H9 (cell line): ENCODE results near the gene WDFY1. TPM values are rescaled to one million over a fixed set of nuclear protein-coding genes. Genes with fewer than 3 reads are reported as not detected.
A peak's percentile ranks its signal among the peaks of the same experiment; 100 is the strongest.

ENCODE experiments used
- DNase-seq: peaks from one replicate; pipeline ENCODE4 v3.0.0-alpha.2; 2017
- H2AFZ ChIP-seq: one replicate; pipeline ENCODE4 v1.6.1; 2013; ENCODE audit warnings: mild to moderate bottlenecking, low read length, control low read depth, moderate library complexity
- H2AK5ac ChIP-seq: 2 replicates; pipeline ENCODE4 v1.6.1; 2013; ENCODE audit warnings: low read length, control low read depth, mixed read lengths; ENCODE audit not compliant: insufficient read length
- H2BK120ac ChIP-seq: one replicate; pipeline ENCODE4 v1.6.1; 2013; ENCODE audit warnings: low read depth, mild to moderate bottlenecking, low read length, control low read depth, inconsistent platforms; ENCODE audit not compliant: poor library complexity, severe bottlenecking
- H2BK12ac ChIP-seq: 2 replicates; pipeline ENCODE4 v1.6.1; 2013; ENCODE audit warnings: low read length, control low read depth, mixed read lengths, low read depth; ENCODE audit not compliant: insufficient read length
- H2BK15ac ChIP-seq: 2 replicates; pipeline ENCODE4 v1.6.1; 2013; ENCODE audit warnings: low read depth, low read length, control low read depth
- H2BK20ac ChIP-seq: one replicate; pipeline ENCODE4 v1.6.1; 2013; ENCODE audit warnings: low read depth, mild to moderate bottlenecking, low read length, control low read depth, inconsistent platforms; ENCODE audit not compliant: poor library complexity, severe bottlenecking
- H2BK5ac ChIP-seq: 2 replicates; pipeline ENCODE4 v1.6.1; 2013; ENCODE audit warnings: low read length, control low read depth, mixed read lengths; ENCODE audit not compliant: insufficient read length
- H3K14ac ChIP-seq: 2 replicates; pipeline ENCODE4 v1.6.1; 2013; ENCODE audit warnings: low read length, control low read depth; ENCODE audit not compliant: insufficient read depth
- H3K18ac ChIP-seq: 2 replicates; pipeline ENCODE4 v1.6.1; 2013; ENCODE audit warnings: low read depth, mild to moderate bottlenecking, mixed read lengths, low read length, control low read depth; ENCODE audit not compliant: insufficient read length
- H3K23ac ChIP-seq: 2 replicates; pipeline ENCODE4 v1.6.1; 2013; ENCODE audit warnings: low read length, control low read depth, mixed read lengths, low read depth; ENCODE audit not compliant: insufficient read length
- H3K23me2 ChIP-seq: 2 replicates; pipeline ENCODE4 v1.6.1; 2013; ENCODE audit warnings: low read depth, mild to moderate bottlenecking, mixed read lengths, low read length, control low read depth; ENCODE audit not compliant: insufficient read length, poor library complexity, severe bottlenecking
- H3K27ac ChIP-seq: 2 replicates; pipeline ENCODE4 v1.5.1; 2013; ENCODE audit warnings: low read length, control low read depth, mixed read lengths, low read depth; ENCODE audit not compliant: insufficient read length
- H3K27me3 ChIP-seq: 2 replicates; pipeline ENCODE4 v1.6.1; 2013; ENCODE audit warnings: low read length, control low read depth, inconsistent platforms; ENCODE audit not compliant: insufficient read depth
- H3K4ac ChIP-seq: 2 replicates; pipeline ENCODE4 v1.6.1; 2013; ENCODE audit warnings: low read depth, mild to moderate bottlenecking, control low read depth, inconsistent platforms, low read length, moderate library complexity
- H3K4me1 ChIP-seq: 2 replicates; pipeline ENCODE4 v1.6.1; 2013; ENCODE audit warnings: low read length, control low read depth, inconsistent platforms; ENCODE audit not compliant: insufficient read depth
- H3K4me2 ChIP-seq: 2 replicates; pipeline ENCODE4 v1.6.1; 2013; ENCODE audit warnings: low read length, control low read depth, mixed read lengths; ENCODE audit not compliant: insufficient read length, insufficient read depth
- H3K56ac ChIP-seq: 2 replicates; pipeline ENCODE4 v1.6.1; 2013; ENCODE audit warnings: low read depth, mild to moderate bottlenecking, mixed read lengths, low read length, control low read depth; ENCODE audit not compliant: insufficient read length
- H3K79me1 ChIP-seq: 2 replicates; pipeline ENCODE4 v1.6.1; 2013; ENCODE audit warnings: low read depth, mild to moderate bottlenecking, moderate library complexity, low read length, control low read depth, inconsistent platforms; ENCODE audit not compliant: insufficient read depth, poor library complexity, severe bottlenecking
- H3K79me2 ChIP-seq: 2 replicates; pipeline ENCODE4 v1.6.1; 2013; ENCODE audit warnings: low read length, control low read depth, inconsistent platforms; ENCODE audit not compliant: insufficient read depth
- H3K9ac ChIP-seq: 2 replicates; pipeline ENCODE4 v1.6.1; 2013; ENCODE audit warnings: low read length, control low read depth, mixed read lengths; ENCODE audit not compliant: insufficient read length; ENCODE audit errors: extremely low read depth
- H3K9me3 ChIP-seq: one replicate; pipeline ENCODE4 v1.6.1; 2013; ENCODE audit warnings: low read depth, low read length, inconsistent platforms; ENCODE audit not compliant: control insufficient read depth
- H3T11ph ChIP-seq: one replicate; pipeline ENCODE4 v1.6.1; 2013; ENCODE audit warnings: mild to moderate bottlenecking, low read length, control low read depth, inconsistent platforms
- H4K20me1 ChIP-seq: one replicate; pipeline ENCODE4 v1.6.1; 2013; ENCODE audit not compliant: control insufficient read depth, insufficient read length, insufficient read depth
- H4K5ac ChIP-seq: 2 replicates; pipeline ENCODE4 v1.6.1; 2013; ENCODE audit warnings: low read depth, mild to moderate bottlenecking, mixed read lengths, low read length, control low read depth; ENCODE audit not compliant: insufficient read length
- H4K8ac ChIP-seq: replicated peaks from 2 replicates; pipeline ENCODE4 v1.6.1; 2013; ENCODE audit warnings: low read length, control low read depth, mixed read lengths, low read depth; ENCODE audit not compliant: insufficient read length
- H4K91ac ChIP-seq: 2 replicates; pipeline ENCODE4 v1.6.1; 2013; ENCODE audit warnings: low read depth, mild to moderate bottlenecking, moderate library complexity, mixed read lengths, low read length, control low read depth; ENCODE audit not compliant: insufficient read length
- H3K27ac Mint-ChIP-seq, 3 experiments: 2 replicates in 2 of 3; 3 replicates in 1 of 3; pipeline ENCODE4 v1.8.0; 2020 to 2021; ENCODE audit warnings: mixed read lengths in 3 of 3, mild to moderate bottlenecking in 1 of 3, moderate library complexity in 1 of 3
- H3K27me3 Mint-ChIP-seq: 2 replicates; pipeline ENCODE4 v1.8.0; 2021; ENCODE audit warnings: low read depth, mild to moderate bottlenecking, moderate library complexity, mixed read lengths
- H3K36me3 Mint-ChIP-seq, 3 experiments: 2 replicates in 2 of 3; 3 replicates in 1 of 3; pipeline ENCODE4 v1.8.0; 2020 to 2021; ENCODE audit warnings: low read depth in 3 of 3, mixed read lengths in 3 of 3; ENCODE audit not compliant: insufficient read depth in 1 of 3
- H3K4me1 Mint-ChIP-seq, 2 experiments: 2 replicates each; pipeline ENCODE4 v1.8.0; 2020; ENCODE audit warnings: mixed read lengths in 2 of 2
- H3K4me3 Mint-ChIP-seq, 2 experiments: 2 replicates in 1 of 2; 3 replicates in 1 of 2; pipeline ENCODE4 v1.8.0; 2020 to 2021; ENCODE audit warnings: mild to moderate bottlenecking in 2 of 2, mixed read lengths in 2 of 2, moderate library complexity in 1 of 2
- H3K9me3 Mint-ChIP-seq, 2 experiments: 2 replicates in 1 of 2; 3 replicates in 1 of 2; pipeline ENCODE4 v1.8.0; 2020; ENCODE audit warnings: mild to moderate bottlenecking in 2 of 2, mixed read lengths in 2 of 2, moderate library complexity in 1 of 2
- WGBS: extraction: QIAGEN DNeasy Blood & Tissue Kit; methylation state at CpG from one replicate; pipeline ENCODE4 v1.1.7; 2013; ENCODE audit warnings: missing lambda C conversion rate, low lambda C conversion rate, mixed read lengths; ENCODE audit not compliant: insufficient read length; ENCODE audit errors: extremely low coverage; 5-methylcytosine and 5-hydroxymethylcytosine counted together
- total RNA-seq: library from RNA; stranded (reverse); gene quantifications from 2 replicates; pipeline ENCODE4 v1.2.1, GENCODE V29; 2021
- TF ChIP-seq, protein P1 (sequence below): fragments of 200-600 bp; sonication (generic); conservative IDR thresholded peaks from 3 replicates; pipeline ENCODE4 v1.8.0; 2021; ENCODE audit warnings: antibody characterized with exemption, mild to moderate bottlenecking

The WDFY1 gene
- total RNA-seq, 1 experiment from 2014 or later, result 54.1 TPM

- Histone ChIP-seq H3K27me3 (no peaks in the 10 kb centered on the region), H3K4ac (no peak overlapping the region)
These were observed 5.6 kb upstream of the WDFY1 start for GRCh38 chr2:223950448-223951347.

More at GRCh38 chr2:223950448-223951347, 5.6 kb upstream of the WDFY1 start:
- Histone ChIP-seq H3K27ac (no peak overlapping the region), H3K9ac (no peak overlapping the region), H3K79me1 (no peaks in the 10 kb centered on the region), H4K20me1 (no peaks in the 10 kb centered on the region), H2BK120ac (no peak overlapping the region), H3K4me2 (no peak overlapping the region), H4K5ac (no peak overlapping the region), H3K9me3 (no peaks in the 10 kb centered on the region), H2AFZ (no peak overlapping the region), H2AK5ac (no peak overlapping the region), H3T11ph (no peak overlapping the region), H3K14ac (no peak overlapping the region), H2BK12ac (no peak overlapping the region), H3K79me2 (no peaks in the 10 kb centered on the region), H4K8ac (no peak overlapping the region), H2BK5ac (no peak overlapping the region), H3K18ac (no peak overlapping the region), H2BK20ac (no peak overlapping the region), H3K4me1 (peaks cover 12% of the 10 kb centered on the region), H4K91ac (no peak overlapping the region), H3K56ac (no peak overlapping the region), H3K23ac (no peak overlapping the region), H2BK15ac (no peak overlapping the region), H3K23me2 (no peaks in the 10 kb centered on the region)
- TF ChIP-seq, protein P1, sequence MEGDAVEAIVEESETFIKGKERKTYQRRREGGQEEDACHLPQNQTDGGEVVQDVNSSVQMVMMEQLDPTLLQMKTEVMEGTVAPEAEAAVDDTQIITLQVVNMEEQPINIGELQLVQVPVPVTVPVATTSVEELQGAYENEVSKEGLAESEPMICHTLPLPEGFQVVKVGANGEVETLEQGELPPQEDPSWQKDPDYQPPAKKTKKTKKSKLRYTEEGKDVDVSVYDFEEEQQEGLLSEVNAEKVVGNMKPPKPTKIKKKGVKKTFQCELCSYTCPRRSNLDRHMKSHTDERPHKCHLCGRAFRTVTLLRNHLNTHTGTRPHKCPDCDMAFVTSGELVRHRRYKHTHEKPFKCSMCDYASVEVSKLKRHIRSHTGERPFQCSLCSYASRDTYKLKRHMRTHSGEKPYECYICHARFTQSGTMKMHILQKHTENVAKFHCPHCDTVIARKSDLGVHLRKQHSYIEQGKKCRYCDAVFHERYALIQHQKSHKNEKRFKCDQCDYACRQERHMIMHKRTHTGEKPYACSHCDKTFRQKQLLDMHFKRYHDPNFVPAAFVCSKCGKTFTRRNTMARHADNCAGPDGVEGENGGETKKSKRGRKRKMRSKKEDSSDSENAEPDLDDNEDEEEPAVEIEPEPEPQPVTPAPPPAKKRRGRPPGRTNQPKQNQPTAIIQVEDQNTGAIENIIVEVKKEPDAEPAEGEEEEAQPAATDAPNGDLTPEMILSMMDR, result no peak
- Mint-ChIP-seq H3K9me3 (no peaks in the 10 kb centered on the region), H3K4me3 (no peak overlapping the region; a peak in 1 of 5 replicates), H3K27ac (peak overlapping the region; percentile 1 to 56 (median 6); a peak in 3 of 7 replicates), H3K4me1 (peaks cover 39 to 52% of the 10 kb centered on the region in 2 experiments), H3K27me3 (peaks cover 2% of the 10 kb centered on the region), H3K36me3 (no peaks in the 10 kb centered on the region; a peak in 1 of 7 replicates)
- WGBS, result no CpG with 5 or more reads among the region's 3 CpGs
- no peak for DNase-seq
